Keratinocyte (primary cell): Measurements from ENCODE around the gene CST4. TPM values are rescaled to one million over a fixed set of nuclear protein-coding genes. Genes with fewer than 3 reads are reported as not detected.

Experiments
- DNase-seq: peaks from one replicate; pipeline ENCODE4 v3.0.0-alpha.2; 2011; ENCODE audit warnings: low read depth, missing footprints, low spot score
- FAIRE-seq: peaks from 2 replicates; lab custom pipeline; 2011; peaks lifted over from hg19 to GRCh38; lab: Jason Lieb, UNC
- H2AFZ ChIP-seq: 2 replicates; pipeline ENCODE4 v1.6.0; 2012; ENCODE audit warnings: low read length, control low read depth, inconsistent platforms; ENCODE audit not compliant: control insufficient read depth
- H3K27ac ChIP-seq: 2 replicates; pipeline ENCODE4 v1.5.1; 2011; ENCODE audit warnings: low read length; ENCODE audit not compliant: control insufficient read depth, insufficient read depth
- H3K27me3 ChIP-seq: 3 replicates; pipeline ENCODE4 v1.6.0; 2011; ENCODE audit warnings: low read length; ENCODE audit not compliant: control insufficient read depth, insufficient read depth; ENCODE audit errors: extremely low read depth
- H3K36me3 ChIP-seq, 2 experiments: 2 replicates in 1 of 2; 3 replicates in 1 of 2; pipeline ENCODE4 v1.5.1; 2011; ENCODE audit warnings: low read length in 2 of 2, mild to moderate bottlenecking in 1 of 2; ENCODE audit not compliant: control insufficient read depth in 2 of 2, insufficient read depth in 2 of 2; ENCODE audit errors: extremely low read depth in 1 of 2
- H3K4me1 ChIP-seq: 3 replicates; pipeline ENCODE4 v1.5.1; 2011; ENCODE audit warnings: low read length; ENCODE audit not compliant: control insufficient read depth, insufficient read depth; ENCODE audit errors: extremely low read depth
- H3K4me2 ChIP-seq: 3 replicates; pipeline ENCODE4 v1.6.0; 2011; ENCODE audit warnings: low read depth, low read length; ENCODE audit not compliant: control insufficient read depth, insufficient read depth; ENCODE audit errors: extremely low read depth
- H3K4me3 ChIP-seq, 3 experiments: fragments of 200-600 bp in 1 of 3; sonication (generic) in 1 of 3; 2 replicates in 2 of 3; 3 replicates in 1 of 3; pipeline ENCODE4 v1.5.1; 2011 to 2016; ENCODE audit warnings: low read length in 3 of 3, mild to moderate bottlenecking in 3 of 3, control low read depth in 2 of 3, inconsistent platforms in 1 of 3, low read depth in 1 of 3, mixed read lengths in 1 of 3, mixed run types in 1 of 3, moderate library complexity in 1 of 3; ENCODE audit not compliant: control insufficient read depth in 2 of 3, insufficient read depth in 2 of 3; ENCODE audit errors: extremely low read depth in 1 of 3
- H3K79me2 ChIP-seq: 2 replicates; pipeline ENCODE4 v1.6.0; 2012; ENCODE audit warnings: low read length; ENCODE audit not compliant: control insufficient read depth, insufficient read depth
- H3K9ac ChIP-seq: 3 replicates; pipeline ENCODE4 v1.6.0; 2011; ENCODE audit warnings: low read length; ENCODE audit not compliant: control insufficient read depth, insufficient read depth; ENCODE audit errors: extremely low read depth
- H3K9me1 ChIP-seq: 3 replicates; pipeline ENCODE4 v1.6.0; 2011; ENCODE audit warnings: low read length; ENCODE audit not compliant: control insufficient read depth, insufficient read depth; ENCODE audit errors: extremely low read depth
- H3K9me3 ChIP-seq: 2 replicates; pipeline ENCODE4 v1.5.1; 2012; ENCODE audit warnings: low read depth, low read length; ENCODE audit not compliant: control insufficient read depth
- H4K20me1 ChIP-seq: 3 replicates; pipeline ENCODE4 v1.6.0; 2011; ENCODE audit warnings: low read length; ENCODE audit not compliant: control insufficient read depth, insufficient read depth; ENCODE audit errors: extremely low read depth
- CTCF ChIP-seq, 3 experiments: IDR thresholded peaks in 1 of 3; conservative IDR thresholded peaks in 1 of 3; optimal IDR thresholded peaks in 1 of 3; 2 replicates in 2 of 3; 3 replicates in 1 of 3; pipeline versions ENCODE3 to v1.5.1; 2011; ENCODE audit warnings: low read length in 3 of 3, mild to moderate bottlenecking in 3 of 3, moderate library complexity in 2 of 3, control low read depth in 1 of 3, inconsistent platforms in 1 of 3; ENCODE audit not compliant: insufficient read depth in 2 of 3; ENCODE audit errors: extremely low read depth in 1 of 3
- EZH2 ChIP-seq: IDR thresholded peaks from one replicate; pipeline ENCODE4 v1.6.1; 2012; ENCODE audit warnings: inconsistent platforms, mild to moderate bottlenecking, low read length, moderate library complexity
- dilution Hi-C: fragments of 300-500 bp; cut with MboI; formaldehyde crosslinking; loops from one replicate; pipeline ENCODE4 v1.7.0; 2020; ENCODE audit warnings: low sequenced_read_pairs; ENCODE audit not compliant: extremely low pct_ligation_motif_present
- polyA plus RNA-seq, 5 experiments: library from polyadenylated mRNA; depleted of rRNA in 3 of 5; stranded (reverse) in 3 of 5; stranded (forward) in 1 of 5; unstranded in 1 of 5; fragments of >200 nt; gene quantifications; 1 replicate in 1 of 5; 2 replicates in 3 of 5; 3 replicates in 1 of 5; pipeline versions ENCODE4 v1.2.1 to v1.2.3, GENCODE V29; 2011 to 2012; ENCODE audit warnings: missing spikeins in 2 of 5, low read depth in 1 of 5, low replicate concordance in 1 of 5

Gene CST4
- polyA plus RNA-seq, 1 donor (not counting 4 experiments of a cell fraction or from before 2014, with no cell fraction given): not detected

GRCh38 chr20:23643659-23644058, 45.2 kb downstream of the CST4 start:
- H2AFZ ChIP-seq: no peak overlapping the region
- H3K9ac ChIP-seq: no peak overlapping the region
- dilution Hi-C loops: no loop called here
- H3K9me3 ChIP-seq: no peaks in the 10 kb centered on the region
- no peaks in the 10 kb centered on the region for H3K36me3 ChIP-seq
- no peak for DNase-seq
- H4K20me1 ChIP-seq: no peaks in the 10 kb centered on the region
- no peak overlapping the region for H3K4me2 ChIP-seq
- TF ChIP-seq EZH2: no peak
- H3K27ac ChIP-seq: no peak overlapping the region
- no peaks in the 10 kb centered on the region for H3K27me3 ChIP-seq
- H3K79me2 ChIP-seq: no peaks in the 10 kb centered on the region
- H3K4me3 ChIP-seq: no peak overlapping the region
- H3K4me1 ChIP-seq: peaks cover 19% of the 10 kb centered on the region
- no peak for FAIRE-seq
- H3K9me1 ChIP-seq: no peaks in the 10 kb centered on the region

DNA sequence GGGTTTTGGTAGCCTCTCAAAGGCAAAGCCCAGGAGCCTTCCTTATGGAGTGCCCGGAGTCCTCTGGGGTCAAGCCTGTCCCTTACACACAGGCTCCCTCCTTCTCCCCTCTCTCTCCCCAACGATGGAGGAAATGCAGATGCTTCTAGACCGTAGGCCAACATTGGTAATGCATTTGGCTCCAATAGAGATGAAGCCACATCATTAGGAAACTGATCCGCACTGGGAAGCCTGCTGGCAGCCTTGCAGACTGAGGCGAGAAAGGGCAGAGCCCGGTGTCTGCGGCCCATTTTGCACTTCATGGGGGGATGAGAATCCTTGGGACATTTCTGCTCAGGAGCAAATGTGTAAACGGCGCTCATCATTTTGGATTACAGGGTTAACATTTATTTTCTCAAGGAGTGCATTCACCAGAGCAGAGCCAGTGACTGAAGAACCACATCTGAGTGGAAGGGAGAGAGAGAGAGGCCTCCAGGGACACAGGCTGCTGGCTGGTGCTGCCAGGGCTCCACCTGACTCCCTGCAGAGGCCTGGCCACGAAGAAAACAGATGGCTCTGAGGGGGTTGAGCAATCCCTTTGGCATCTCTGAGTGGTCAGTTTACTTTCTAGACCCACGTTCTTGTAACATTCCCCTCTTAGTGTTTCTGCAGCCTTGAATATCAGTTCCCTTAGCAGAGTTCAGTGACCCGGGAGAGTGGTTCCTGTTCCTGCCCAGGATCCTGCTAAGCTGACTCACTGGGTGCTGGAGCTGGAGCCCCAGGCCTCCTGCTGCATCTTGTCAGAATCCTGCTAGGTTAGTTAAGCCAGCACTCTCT, 46.7 kb downstream of the CST4 start:
- H3K27me3 ChIP-seq: no peaks in the 10 kb centered on the region
- no peaks in the 10 kb centered on the region for H3K9me3 ChIP-seq
- H4K20me1 ChIP-seq: no peaks in the 10 kb centered on the region
- dilution Hi-C loops: no loop called here
- H3K4me2 ChIP-seq: no peak overlapping the region
- no peaks in the 10 kb centered on the region for H3K36me3 ChIP-seq
- FAIRE-seq: no peak
- no peaks in the 10 kb centered on the region for H3K9me1 ChIP-seq
- H3K79me2 ChIP-seq: peaks cover 6% of the 10 kb centered on the region
- H3K4me1 ChIP-seq: peaks cover 19% of the 10 kb centered on the region
- H2AFZ ChIP-seq: no peak overlapping the region
- H3K27ac ChIP-seq: no peak overlapping the region
- DNase-seq: no peak
- TF ChIP-seq CTCF (optimal IDR thresholded peaks at IDR 0.05 in 1 of 3, IDR thresholded peaks at IDR 0.05 in 1 of 3, conservative IDR thresholded peaks at IDR 0.05 in 1 of 3; ENCODE audit: extremely low read depth in 1 of 3, insufficient read depth in 2 of 3, low read length in 3 of 3) (no peak), EZH2 (no peak)
- H3K4me3 ChIP-seq: no peak overlapping the region
- H3K9ac ChIP-seq: no peak overlapping the region
